OCI-LY7 (cell line): Measurements from ENCODE around the gene YAE1. TPM values are rescaled to one million over a fixed set of nuclear protein-coding genes. Genes with fewer than 3 reads are reported as not detected.

ENCODE experiments used
- Bru-seq: library from RNA; stranded (reverse); fragments of 400-500 nt; gene quantifications from one replicate; lab custom pipeline; 2021; lab: Mats Ljungman, UMichigan
- BruChase-seq, 2 experiments: library from RNA; stranded (reverse); fragments of 400-500 nt; gene quantifications; one replicate each; lab custom pipeline; 2021; lab: Mats Ljungman, UMichigan
- BruUV-seq: library from RNA; stranded (reverse); fragments of 400-500 nt; replicated peaks from 2 replicates; lab custom pipeline; 2021; lab: Mats Ljungman, UMichigan
- CTCF ChIA-PET: fragments of 300-600 bp; sonication (Branson Sonifier 250); formaldehyde crosslinking; loops from one replicate; lab custom pipeline; 2022; ENCODE audit warnings: antibody characterized with exemption; ENCODE audit not compliant: unreplicated experiment; lab: Charles Lee
- POLR2A ChIA-PET: fragments of 300-600 bp; sonication (Branson Sonifier 250); formaldehyde crosslinking; loops from one replicate; lab custom pipeline; 2022; ENCODE audit warnings: antibody characterized with exemption; lab: Charles Lee
- DNase-seq: peaks from one replicate; pipeline ENCODE4 v3.0.0-alpha.2; 2015; ENCODE audit warnings: low spot score
- H2AFZ ChIP-seq: fragments of 200-600 bp; sonication (generic), shearing (Covaris generic); 2 replicates; pipeline ENCODE4 v1.6.1; 2014; ENCODE audit warnings: mild to moderate bottlenecking, antibody characterized with exemption, low read length, moderate library complexity
- H3K27ac ChIP-seq: fragments of 200-600 bp; sonication (generic); 2 replicates; pipeline ENCODE4 v1.5.1; 2014; ENCODE audit warnings: mixed run types, low read depth, mild to moderate bottlenecking, moderate library complexity, low read length, inconsistent platforms; ENCODE audit not compliant: poor library complexity, severe bottlenecking
- H3K36me3 ChIP-seq: fragments of 200-600 bp; sonication (generic); 2 replicates; pipeline ENCODE4 v1.6.1; 2014; ENCODE audit warnings: mild to moderate bottlenecking, antibody characterized with exemption, low read length, moderate library complexity, mixed read lengths; ENCODE audit not compliant: insufficient read depth
- H3K4me1 ChIP-seq: fragments of 200-600 bp; sonication (generic); 2 replicates; pipeline ENCODE4 v1.5.1; 2014; ENCODE audit warnings: mild to moderate bottlenecking, low read length; ENCODE audit not compliant: insufficient read depth, poor library complexity, severe bottlenecking
- H3K4me2 ChIP-seq: fragments of 200-600 bp; sonication (generic); 2 replicates; pipeline ENCODE4 v1.6.1; 2014; ENCODE audit warnings: mild to moderate bottlenecking, low read length
- H3K4me3 ChIP-seq: fragments of 200-600 bp; sonication (generic); 2 replicates; pipeline ENCODE4 v1.5.1; 2014; ENCODE audit warnings: mild to moderate bottlenecking, low read depth, low read length; ENCODE audit not compliant: poor library complexity, severe bottlenecking
- H3K79me2 ChIP-seq: fragments of 200-600 bp; sonication (generic); 2 replicates; pipeline ENCODE4 v1.6.1; 2016; ENCODE audit warnings: low read depth, mild to moderate bottlenecking, low read length, moderate library complexity, mixed read lengths; ENCODE audit not compliant: insufficient read depth
- H3K9me2 ChIP-seq: fragments of 200-600 bp; sonication (generic); 2 replicates; pipeline ENCODE4 v1.6.1; 2016; ENCODE audit warnings: mild to moderate bottlenecking, low read length, mixed read lengths; ENCODE audit not compliant: insufficient read depth
- H3K9me3 ChIP-seq: fragments of 200-600 bp; sonication (generic); 2 replicates; pipeline ENCODE4 v1.6.1; 2014; ENCODE audit warnings: mild to moderate bottlenecking, mixed run types, low read length, mixed read lengths
- H4K20me1 ChIP-seq: fragments of 200-600 bp; sonication (generic); 2 replicates; pipeline ENCODE4 v1.6.1; 2014; ENCODE audit warnings: mild to moderate bottlenecking, antibody characterized with exemption, low read length, moderate library complexity, mixed read lengths; ENCODE audit not compliant: insufficient read depth
- EZH2phosphoT487 ChIP-seq: fragments of 200-600 bp; sonication (generic); IDR thresholded peaks from 2 replicates; pipeline ENCODE4 v1.6.1; 2018; ENCODE audit warnings: low read depth, borderline replicate concordance, mild to moderate bottlenecking, mixed run types, antibody characterized with exemption, low read length, moderate library complexity, mixed read lengths
- intact Hi-C: fragments of 100-400 bp; cut with micrococcal nuclease; formaldehyde crosslinking; loops from one replicate; pipeline ENCODE4 v1.10.0; 2022; ENCODE audit not compliant: unreplicated experiment
- long read RNA-seq: library from polyadenylated mRNA; stranded (forward); transcript quantifications from one replicate; pipeline ENCODE4 v2.0.0, GENCODE V29; 2022
- total RNA-seq, 2 experiments: library from RNA; depleted of rRNA in 1 of 2; stranded (reverse); fragments of >200 nt in 1 of 2; shearing (Covaris generic) in 1 of 2; gene quantifications; 2 replicates each; pipeline ENCODE4 v1.2.3, GENCODE V29; 2014 to 2022
- TF ChIP-seq, protein P1 (sequence below): fragments of 200-600 bp; sonication (generic); conservative IDR thresholded peaks from 2 replicates; pipeline ENCODE4 v1.5.1; 2014; ENCODE audit warnings: mild to moderate bottlenecking, antibody characterized with exemption, low read length, moderate library complexity, mixed read lengths

Gene YAE1, protein sequence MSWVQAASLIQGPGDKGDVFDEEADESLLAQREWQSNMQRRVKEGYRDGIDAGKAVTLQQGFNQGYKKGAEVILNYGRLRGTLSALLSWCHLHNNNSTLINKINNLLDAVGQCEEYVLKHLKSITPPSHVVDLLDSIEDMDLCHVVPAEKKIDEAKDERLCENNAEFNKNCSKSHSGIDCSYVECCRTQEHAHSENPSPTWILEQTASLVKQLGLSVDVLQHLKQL
- total RNA-seq (2014; rRNA removed; shearing (Covaris generic)) (25.5 and 37.5 TPM in 2 replicates), total RNA-seq (2022) (17.3 and 19.1 TPM in 2 replicates), Bru-seq, nascent RNA (percentile 48 among the genes with signal in this experiment), BruChase-seq, experiment 1, labeled RNA remaining after a 6-hour chase (percentile 45 among the genes with signal in this experiment), BruChase-seq, experiment 2, labeled RNA remaining after a 2-hour chase (percentile 52 among the genes with signal in this experiment)
- long read RNA-seq, transcript YAE1-205 (2 exons, 660 nt) = minor isoform, 6 of 17 reads
- long read RNA-seq, transcript YAE1-201 (3 exons, 899 nt) = major isoform, 7 of 17 reads
- long read RNA-seq, partial matches to known transcripts = 0 of 17 reads
- long read RNA-seq, other reads (novel, unspliced or antisense) = 3 of 17 reads

DNA sequence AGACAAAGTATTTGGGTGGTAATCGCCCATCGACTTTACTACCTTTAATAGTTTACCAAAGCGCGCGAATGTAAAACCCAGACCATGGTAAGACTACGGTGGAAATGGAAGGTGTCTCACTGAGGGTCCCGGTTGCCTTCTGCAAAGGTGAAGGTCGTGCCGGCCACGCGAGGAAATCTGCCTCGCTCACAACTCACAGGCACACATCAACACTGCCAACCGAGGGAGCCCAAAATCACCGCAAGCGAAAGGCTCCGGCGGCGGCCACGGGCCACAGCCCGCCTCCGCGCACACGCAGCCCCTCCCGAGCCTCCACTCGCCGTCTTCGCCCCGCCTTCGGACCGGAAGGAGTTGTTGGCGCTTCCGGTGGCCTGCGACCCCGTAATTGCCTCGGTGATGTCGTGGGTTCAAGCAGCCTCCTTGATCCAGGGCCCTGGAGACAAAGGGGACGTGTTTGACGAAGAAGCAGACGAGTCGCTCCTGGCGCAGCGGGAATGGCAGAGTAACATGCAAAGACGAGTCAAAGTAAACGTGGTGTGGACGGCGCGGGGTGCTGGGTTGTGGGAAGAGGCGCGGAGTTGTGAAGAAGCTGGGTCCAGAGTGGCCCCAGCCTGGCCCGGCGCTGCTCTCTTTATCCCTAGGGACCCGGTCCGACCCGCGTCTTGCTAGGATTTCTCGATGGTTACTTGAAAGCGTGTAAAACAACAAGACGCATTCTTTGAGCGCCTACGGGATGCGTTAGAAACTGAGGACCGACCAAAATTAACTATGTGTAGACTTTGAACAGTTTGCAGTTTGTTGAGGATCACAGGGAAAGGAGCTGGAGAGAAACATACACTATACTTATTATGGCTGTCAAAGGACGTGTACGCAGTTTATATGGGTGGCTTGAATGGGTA is at the start of gene YAE1:
TSS of gene YAE1 (plus strand) at position 382 of the 899 bp plus-strand sequence. CDS start at position 397, 15 bp downstream.
- H3K27ac ChIP-seq = peak within 1 kb of the TSS; percentile 38
- H3K4me2 ChIP-seq = peak within 1 kb of the TSS; percentile 99
- peaks cover 14% of the 10 kb centered on the region; the same call in 1 of the 2 replicates for H4K20me1 ChIP-seq
- TF ChIP-seq EZH2phosphoT487 = no peak
- TF ChIP-seq, protein P1, sequence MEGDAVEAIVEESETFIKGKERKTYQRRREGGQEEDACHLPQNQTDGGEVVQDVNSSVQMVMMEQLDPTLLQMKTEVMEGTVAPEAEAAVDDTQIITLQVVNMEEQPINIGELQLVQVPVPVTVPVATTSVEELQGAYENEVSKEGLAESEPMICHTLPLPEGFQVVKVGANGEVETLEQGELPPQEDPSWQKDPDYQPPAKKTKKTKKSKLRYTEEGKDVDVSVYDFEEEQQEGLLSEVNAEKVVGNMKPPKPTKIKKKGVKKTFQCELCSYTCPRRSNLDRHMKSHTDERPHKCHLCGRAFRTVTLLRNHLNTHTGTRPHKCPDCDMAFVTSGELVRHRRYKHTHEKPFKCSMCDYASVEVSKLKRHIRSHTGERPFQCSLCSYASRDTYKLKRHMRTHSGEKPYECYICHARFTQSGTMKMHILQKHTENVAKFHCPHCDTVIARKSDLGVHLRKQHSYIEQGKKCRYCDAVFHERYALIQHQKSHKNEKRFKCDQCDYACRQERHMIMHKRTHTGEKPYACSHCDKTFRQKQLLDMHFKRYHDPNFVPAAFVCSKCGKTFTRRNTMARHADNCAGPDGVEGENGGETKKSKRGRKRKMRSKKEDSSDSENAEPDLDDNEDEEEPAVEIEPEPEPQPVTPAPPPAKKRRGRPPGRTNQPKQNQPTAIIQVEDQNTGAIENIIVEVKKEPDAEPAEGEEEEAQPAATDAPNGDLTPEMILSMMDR = no peak
- H3K9me3 ChIP-seq = no peaks in the 10 kb centered on the region
- H3K9me2 ChIP-seq = no peaks in the 10 kb centered on the region
- POLR2A ChIA-PET = interaction anchor here (0.7 to 1.5 kb wide), 7 partner anchors 8 to 167 kb away, joined by 3 to 13 read pairs (median 4); partner anchors contain the start of gene RALA
- H3K4me1 ChIP-seq = peaks cover 14% of the 10 kb centered on the region
- BruUV-seq = no TSS peak
- peak within 1 kb of the TSS; percentile 88 for H3K4me3 ChIP-seq
- peak within 1 kb of the TSS; percentile 100 for H2AFZ ChIP-seq
- intact Hi-C loops = loop anchor here (1.0 to 2.0 kb wide), 2 partner anchors 57 to 568 kb away; partner anchors contain the start of genes MPLKIP and RALA
- H3K79me2 ChIP-seq = peaks cover 25% of the 10 kb centered on the region
- CTCF ChIA-PET = interaction anchor here (0.5 to 1.5 kb wide), 4 partner anchors 11 to 464 kb away, joined by 3 to 6 read pairs (median 4); no protein-coding TSS in a partner anchor
- peak; percentile 86 for DNase-seq
- H3K36me3 ChIP-seq = peaks cover 15% of the 10 kb centered on the region

DNA sequence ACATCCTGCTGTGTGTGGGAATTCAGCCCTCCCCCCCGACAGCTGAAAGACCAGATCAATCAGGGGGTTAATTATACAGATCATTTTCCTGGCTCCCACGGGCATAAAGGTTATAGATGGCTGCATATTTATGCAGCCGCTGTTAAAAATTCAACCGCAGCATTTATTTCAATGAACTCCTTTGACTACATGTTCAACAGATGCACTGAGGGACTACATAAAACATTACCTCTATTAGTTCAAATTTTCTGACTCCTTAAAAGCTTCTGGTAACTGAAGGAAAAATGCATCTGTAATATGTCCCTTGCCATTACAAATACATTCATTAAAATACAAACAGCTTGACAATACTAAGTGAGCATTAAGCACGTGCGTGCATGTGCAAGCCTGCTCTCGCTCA is 49.7 kb upstream of the YAE1 start:
- H3K4me1 ChIP-seq = no peaks in the 10 kb centered on the region
- H3K36me3 ChIP-seq = no peaks in the 10 kb centered on the region
- no peaks in the 10 kb centered on the region for H3K9me2 ChIP-seq
- TF ChIP-seq, protein P1 = no peak
- TF ChIP-seq EZH2phosphoT487 = no peak
- BruUV-seq = no TSS peak
- H3K9me3 ChIP-seq = no peaks in the 10 kb centered on the region
- H3K4me2 ChIP-seq = no peak overlapping the region
- ChIA-PET CTCF (no interaction called here), POLR2A (interaction anchor here (0.8 kb wide), 1 partner anchor 23 kb away, joined by 4 read pairs; no protein-coding TSS in a partner anchor)
- H3K4me3 ChIP-seq = no peak overlapping the region
- intact Hi-C loops = no loop called here
- no peak overlapping the region for H3K27ac ChIP-seq
- H3K79me2 ChIP-seq = no peaks in the 10 kb centered on the region
- no peaks in the 10 kb centered on the region for H4K20me1 ChIP-seq
- no peak for DNase-seq
- H2AFZ ChIP-seq = no peak overlapping the region
